HUES64 (cell line): Measurements from ENCODE around the gene BAZ2A.
A peak's percentile ranks its signal among the peaks of the same experiment; 100 is the strongest.

Experiments
- H3K27ac ChIP-seq: 2 replicates; pipeline ENCODE4 v1.7.0; 2013; ENCODE audit warnings: low read depth, low read length, inconsistent platforms
- H3K27me3 ChIP-seq: 2 replicates; pipeline ENCODE4 v1.6.1; 2013; ENCODE audit warnings: mild to moderate bottlenecking, low read length; ENCODE audit not compliant: insufficient read depth
- H3K36me3 ChIP-seq: 2 replicates; pipeline ENCODE4 v1.6.1; 2013; ENCODE audit warnings: mild to moderate bottlenecking, low read length; ENCODE audit not compliant: insufficient read depth
- H3K4me1 ChIP-seq: 2 replicates; pipeline ENCODE4 v1.6.1; 2013; ENCODE audit warnings: mild to moderate bottlenecking, low read length, moderate library complexity; ENCODE audit not compliant: insufficient read depth
- H3K4me3 ChIP-seq: 2 replicates; pipeline ENCODE4 v1.5.1; 2013; ENCODE audit warnings: mild to moderate bottlenecking, low read length, moderate library complexity
- H3K9ac ChIP-seq: 2 replicates; pipeline ENCODE4 v1.6.1; 2013; ENCODE audit warnings: mild to moderate bottlenecking, low read depth, low read length
- H3K9me3 ChIP-seq: 2 replicates; pipeline ENCODE4 v1.6.1; 2013; ENCODE audit warnings: low read depth, low read length; ENCODE audit not compliant: insufficient read depth
- WGBS: fragments of 150-250, 120-280 bp; methylation state at CpG from one replicate; pipeline ENCODE4 v1.1.7; 2013; ENCODE audit warnings: missing lambda C conversion rate; 5-methylcytosine and 5-hydroxymethylcytosine counted together

The BAZ2A gene

DNA sequence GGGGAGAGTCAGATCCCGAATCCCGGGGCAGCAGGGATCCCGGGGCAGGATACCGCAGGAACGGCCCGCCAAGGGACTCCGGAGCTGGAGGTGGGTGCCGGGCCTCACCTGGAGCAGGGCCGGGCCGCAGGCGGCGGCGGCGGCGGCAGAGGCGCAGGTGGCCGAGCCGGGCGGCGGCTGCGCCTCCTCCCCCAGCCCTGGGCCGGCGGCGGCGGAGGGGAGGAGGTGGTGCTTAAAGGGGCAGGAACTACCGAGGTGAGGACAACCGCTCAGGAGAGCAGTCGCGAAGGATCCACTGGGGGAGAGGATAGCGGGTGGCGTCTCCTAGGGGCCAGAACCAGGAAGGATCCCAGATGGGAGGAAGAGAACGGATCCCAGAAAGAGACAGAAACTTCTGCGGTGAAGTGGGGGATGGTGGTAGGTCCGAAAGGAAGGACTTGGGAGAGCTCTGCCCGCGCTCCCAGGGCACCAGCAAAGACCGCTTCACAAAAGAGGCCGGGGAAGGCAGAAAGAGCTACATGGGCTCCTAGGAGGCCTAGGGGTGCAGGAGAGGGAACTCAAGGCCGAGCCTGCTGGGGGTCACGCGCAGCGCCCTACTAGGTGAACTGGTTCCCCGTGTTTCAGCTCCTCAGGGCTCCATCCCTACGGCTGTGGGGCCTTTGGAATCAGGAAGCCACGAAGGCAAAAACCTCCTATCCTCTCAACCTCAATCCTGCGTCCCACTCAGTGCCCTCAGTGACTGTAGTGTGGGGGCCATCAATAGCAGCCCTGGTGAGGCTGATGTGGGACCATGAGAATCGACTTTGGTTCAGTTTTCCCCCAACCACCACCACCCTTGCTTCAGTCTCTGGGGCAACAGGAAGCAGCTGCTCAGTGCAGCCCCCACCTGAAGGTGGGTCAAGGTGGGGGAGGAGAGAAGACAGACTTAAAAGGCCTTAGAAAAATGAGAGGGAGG is 5.0 kb upstream of the BAZ2A start:
- peak overlapping the region; percentile 61 for H3K9ac ChIP-seq
- no peaks in the 10 kb centered on the region for H3K9me3 ChIP-seq
- peak overlapping the region; percentile 80 for H3K4me3 ChIP-seq
- H3K27me3 ChIP-seq = no peaks in the 10 kb centered on the region
- 1% methylated on average over 47 of the region's 47 CpGs for WGBS
- peak overlapping the region; percentile 76; the same call in 1 of the 2 replicates for H3K27ac ChIP-seq
- H3K4me1 ChIP-seq = peaks cover 35% of the 10 kb centered on the region
- H3K36me3 ChIP-seq = peaks cover 31% of the 10 kb centered on the region

DNA sequence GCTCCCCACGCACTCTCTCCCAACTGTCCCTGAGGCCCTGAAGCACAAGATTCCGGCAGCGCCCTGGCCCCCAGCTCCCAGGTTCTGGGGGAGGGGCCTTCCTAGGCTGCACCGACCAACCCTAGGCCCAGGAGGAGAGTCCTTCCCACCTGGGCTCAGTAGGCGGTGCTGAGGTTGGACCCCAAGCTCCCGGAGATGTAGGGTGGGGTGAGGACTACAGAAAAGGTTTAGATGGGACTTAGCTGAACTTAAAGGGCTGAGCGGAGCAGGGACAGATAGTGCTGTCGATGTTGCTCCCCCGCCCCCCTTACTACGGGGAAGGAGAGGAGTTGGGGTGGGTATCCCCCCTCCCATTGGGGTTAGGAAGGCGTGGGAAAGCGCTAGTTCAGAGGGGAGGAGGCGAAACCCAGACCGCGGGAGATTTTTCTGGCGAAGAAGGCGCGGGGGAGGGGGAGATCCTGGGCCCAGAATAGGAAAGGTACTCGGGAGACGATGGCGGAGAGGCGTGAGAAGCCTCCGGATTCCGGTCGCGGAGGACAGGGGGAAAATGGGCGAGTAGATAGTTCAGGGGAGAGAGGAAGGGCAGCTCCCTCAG is 4.2 kb upstream of the BAZ2A start:
- Histone ChIP-seq H3K9ac (peak overlapping the region; percentile 61), H3K27ac (peak overlapping the region; percentile 36; the same call in 1 of the 2 replicates), H3K4me3 (peak overlapping the region; percentile 80), H3K27me3 (no peaks in the 10 kb centered on the region), H3K4me1 (peaks cover 35% of the 10 kb centered on the region), H3K36me3 (peaks cover 23% of the 10 kb centered on the region), H3K9me3 (no peaks in the 10 kb centered on the region)
- WGBS = under 1% methylated on average over 23 of the region's 27 CpGs

DNA sequence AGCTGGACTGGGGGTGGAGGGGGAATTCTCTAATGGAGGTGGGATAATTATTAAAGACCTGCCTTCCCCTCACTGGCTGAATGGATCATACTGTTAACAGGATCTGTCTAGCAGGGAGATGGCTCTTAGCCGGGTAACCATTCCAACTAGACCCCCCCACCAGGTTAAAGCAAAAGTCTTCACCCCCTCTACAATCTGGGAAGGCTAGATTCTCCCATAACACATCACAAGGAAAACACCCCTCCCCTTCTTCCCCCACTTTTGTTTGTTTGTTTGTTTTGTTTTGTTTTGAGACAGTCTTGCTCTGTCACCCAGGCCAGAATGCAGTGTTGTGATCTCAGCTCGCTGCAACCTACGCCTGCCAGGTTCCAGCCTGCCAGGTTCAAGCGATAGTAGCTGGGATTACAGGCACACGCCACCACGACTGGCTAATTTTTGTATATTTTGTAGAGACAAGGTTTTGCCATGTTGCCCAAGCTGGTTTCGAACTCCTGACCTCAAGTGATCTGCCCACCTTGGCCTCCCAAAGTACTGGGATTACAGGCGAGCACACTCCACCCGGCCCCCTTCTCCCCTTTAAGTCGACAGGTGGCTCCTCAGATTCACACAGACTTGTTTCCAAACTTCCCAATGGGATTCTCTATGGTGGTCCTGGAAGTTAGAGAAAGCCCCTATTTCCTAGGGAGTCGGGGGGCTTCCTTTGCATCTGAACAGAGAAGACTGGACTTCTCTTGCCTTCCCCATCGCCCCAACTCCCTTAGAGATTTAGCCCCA is 3.5 kb upstream of the BAZ2A start:
- no peak overlapping the region for H3K9ac ChIP-seq
- H3K27ac ChIP-seq = peak overlapping the region; percentile 36; the same call in 1 of the 2 replicates
- H3K4me1 ChIP-seq = peaks cover 35% of the 10 kb centered on the region
- WGBS = 36% methylated on average over 12 of the region's 12 CpGs
- H3K36me3 ChIP-seq = peaks cover 16% of the 10 kb centered on the region
- H3K4me3 ChIP-seq = peak overlapping the region; percentile 80
- H3K9me3 ChIP-seq = no peaks in the 10 kb centered on the region
- H3K27me3 ChIP-seq = no peaks in the 10 kb centered on the region

DNA sequence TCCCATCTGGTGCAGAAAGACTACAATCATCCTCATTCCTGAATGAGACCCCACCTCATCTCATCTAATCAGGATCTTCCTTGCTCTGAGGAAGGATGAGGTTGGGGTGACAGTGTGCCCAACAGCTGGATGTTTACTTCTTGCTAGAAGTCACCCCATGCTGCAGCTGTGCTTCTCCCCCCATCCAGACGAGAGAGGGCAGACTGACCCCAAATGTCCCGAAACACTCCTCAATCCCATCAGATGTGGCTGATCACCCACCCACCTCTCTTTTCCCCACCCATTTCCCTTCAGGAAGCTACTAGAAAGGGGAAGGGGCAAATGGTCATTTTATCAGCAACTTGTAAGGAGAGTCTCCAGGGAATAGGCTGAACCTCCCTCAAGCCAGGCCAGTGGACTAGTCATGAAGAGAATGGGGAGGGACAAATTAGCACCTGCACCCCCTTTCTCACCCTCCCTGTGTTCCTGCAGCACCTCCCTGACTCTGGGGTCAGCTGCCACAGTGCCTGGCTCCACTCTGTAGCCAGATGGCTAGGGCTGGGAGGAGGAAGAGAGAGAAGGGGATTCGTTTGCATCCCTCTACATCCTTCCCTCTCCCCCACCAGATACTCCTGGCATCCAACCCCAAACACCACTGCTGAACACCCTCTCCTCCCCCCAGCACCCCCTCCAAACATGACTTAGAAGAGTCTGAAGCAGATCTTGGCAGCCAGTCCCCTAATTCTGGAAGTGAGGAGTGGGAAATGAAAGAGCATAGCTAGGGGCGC is 2.8 kb upstream of the BAZ2A start:
- Histone ChIP-seq H3K4me3 (peak overlapping the region; percentile 40), H3K27ac (no peak overlapping the region), H3K27me3 (no peaks in the 10 kb centered on the region), H3K4me1 (peaks cover 41% of the 10 kb centered on the region), H3K36me3 (peaks cover 8% of the 10 kb centered on the region), H3K9me3 (no peaks in the 10 kb centered on the region), H3K9ac (no peak overlapping the region)
- WGBS = 67% methylated on average over 3 of the region's 4 CpGs

DNA sequence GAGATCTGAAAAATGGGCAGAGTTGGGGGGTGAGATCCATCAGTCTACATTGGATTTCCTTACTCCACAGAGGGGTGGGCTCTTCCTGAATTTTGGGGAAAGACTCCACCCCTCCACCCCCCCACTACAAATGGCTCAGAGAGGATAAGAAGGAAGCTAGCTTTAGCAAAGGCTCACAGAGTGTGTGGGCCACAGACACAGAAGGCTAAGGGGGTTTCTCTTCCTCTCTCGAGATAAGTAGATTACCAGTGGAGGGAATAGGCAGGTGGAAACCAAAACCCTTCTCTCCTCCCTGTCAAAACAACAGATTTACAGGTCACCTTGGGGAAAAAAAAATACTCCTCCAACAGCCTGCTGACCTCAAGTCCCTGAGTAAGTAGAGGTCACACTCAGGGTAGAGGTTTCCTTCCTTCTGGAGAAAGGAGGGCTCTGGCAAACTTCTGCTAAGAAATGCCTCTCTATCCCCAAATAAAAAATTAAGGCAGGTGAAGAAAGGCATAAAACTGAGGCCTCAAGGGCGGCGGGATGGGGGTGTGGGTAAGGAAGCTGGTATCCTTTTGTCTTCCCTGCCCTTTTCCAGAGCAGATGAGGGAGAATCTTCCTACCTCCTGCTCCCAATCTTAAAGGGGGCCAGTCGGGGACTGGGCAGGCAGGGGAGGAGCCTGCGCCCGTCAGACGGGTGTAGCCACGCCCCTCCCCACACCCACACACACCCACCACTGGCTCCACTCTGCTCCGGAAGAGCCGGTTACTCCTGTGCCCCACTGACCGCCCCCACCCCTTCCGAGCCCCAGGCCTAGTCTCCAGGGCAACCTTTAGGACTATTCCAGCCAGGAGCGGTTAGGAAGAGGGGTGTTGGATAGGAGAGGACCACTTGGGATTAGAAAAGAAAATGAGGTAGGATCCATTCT is 1.9 kb upstream of the BAZ2A start:
- Histone ChIP-seq H3K36me3 (peaks cover 1% of the 10 kb centered on the region; the same call in 1 of the 2 replicates), H3K4me3 (peak overlapping the region; percentile 40), H3K27me3 (no peaks in the 10 kb centered on the region), H3K4me1 (peaks cover 41% of the 10 kb centered on the region), H3K9me3 (no peaks in the 10 kb centered on the region), H3K9ac (no peak overlapping the region), H3K27ac (peak overlapping the region; percentile 39; the same call in 1 of the 2 replicates)
- 0% methylated on average over 10 of the region's 13 CpGs for WGBS

DNA sequence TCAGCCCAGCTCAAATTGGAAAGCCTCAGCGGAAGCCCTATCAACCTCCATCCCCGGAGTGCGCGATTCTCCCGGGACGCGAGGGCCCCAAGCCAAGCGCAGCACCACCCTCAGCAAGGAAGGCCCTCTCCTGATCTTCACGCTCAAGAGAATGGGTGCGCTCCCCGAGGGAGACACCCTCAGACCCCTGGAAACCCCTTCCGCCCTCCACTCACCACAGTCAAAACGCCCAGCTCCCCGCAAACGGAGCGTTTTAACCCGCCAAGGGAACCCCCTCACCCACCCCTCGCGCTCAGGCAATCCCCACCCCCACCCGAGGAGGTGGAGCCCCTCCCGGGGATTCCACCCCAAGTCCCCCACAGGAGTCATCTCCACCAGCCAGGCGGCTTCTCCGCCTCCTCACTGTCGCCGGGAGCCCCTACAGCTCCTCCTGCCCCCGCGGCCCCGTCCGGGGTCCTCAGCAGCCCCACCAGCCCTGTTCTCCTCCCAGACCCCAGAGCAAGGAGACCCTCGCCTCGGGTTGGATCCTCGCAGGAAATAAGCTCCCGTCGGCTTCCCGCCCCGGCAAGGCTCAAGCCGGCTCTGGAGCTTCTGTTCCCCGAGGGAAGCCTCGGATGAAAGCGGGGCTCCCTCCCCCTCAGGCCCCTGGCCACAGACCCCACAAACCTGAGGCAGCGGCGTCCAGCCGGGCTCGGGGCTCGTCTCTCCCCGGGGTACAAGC is 507 bp downstream of the BAZ2A start:
- Histone ChIP-seq H3K9me3 (no peaks in the 10 kb centered on the region), H3K9ac (peak overlapping the region; percentile 80), H3K27ac (peak overlapping the region; percentile 76), H3K27me3 (no peaks in the 10 kb centered on the region), H3K4me1 (peaks cover 34% of the 10 kb centered on the region), H3K4me3 (peak overlapping the region; percentile 90), H3K36me3 (peaks cover 14% of the 10 kb centered on the region)
- under 1% methylated on average over 46 of the region's 46 CpGs for WGBS

DNA sequence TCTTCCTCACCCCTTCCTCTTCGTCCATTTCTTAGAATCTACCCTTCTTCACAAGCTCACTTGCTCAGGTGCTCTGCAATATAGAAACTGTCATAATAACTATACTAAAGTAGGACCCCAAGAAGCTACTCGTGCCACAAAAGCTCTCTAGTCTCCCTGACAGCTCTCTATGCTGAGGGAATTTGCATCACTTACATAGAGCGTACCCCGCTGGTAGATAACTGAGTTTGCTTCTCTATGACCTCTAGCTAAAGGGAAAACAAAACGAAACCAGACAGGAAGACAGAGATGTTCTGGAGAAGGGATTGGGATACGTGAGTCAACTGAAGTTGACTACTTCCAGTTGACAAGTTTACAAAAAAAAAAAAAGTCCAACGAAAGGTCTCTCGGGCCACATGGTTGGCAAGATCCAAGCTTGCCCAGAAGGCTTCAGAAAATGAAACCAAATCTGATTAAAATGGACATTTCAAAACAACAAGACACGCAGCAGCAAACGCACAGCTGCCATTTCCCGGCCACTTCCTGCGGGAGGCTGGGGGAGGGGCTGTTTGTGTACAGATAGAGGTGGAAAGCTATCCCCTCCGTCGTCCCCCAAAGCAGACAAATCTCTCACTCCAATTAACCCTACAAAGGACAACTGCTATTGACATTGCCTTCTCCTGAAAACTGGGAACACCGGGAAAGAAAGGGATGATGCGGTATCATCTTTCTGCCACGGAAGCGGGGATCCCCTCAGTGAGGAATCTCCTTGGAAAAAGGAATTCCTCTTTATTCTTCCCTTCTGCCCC is 1.3 kb downstream of the BAZ2A start:
- H3K27ac ChIP-seq = peak overlapping the region; percentile 76; the same call in 1 of the 2 replicates
- H3K4me3 ChIP-seq = peak overlapping the region; percentile 90
- peak overlapping the region; percentile 80 for H3K9ac ChIP-seq
- H3K36me3 ChIP-seq = peaks cover 14% of the 10 kb centered on the region
- H3K4me1 ChIP-seq = peaks cover 34% of the 10 kb centered on the region
- H3K27me3 ChIP-seq = no peaks in the 10 kb centered on the region
- H3K9me3 ChIP-seq = no peaks in the 10 kb centered on the region
- 3% methylated on average over 14 of the region's 18 CpGs for WGBS

DNA sequence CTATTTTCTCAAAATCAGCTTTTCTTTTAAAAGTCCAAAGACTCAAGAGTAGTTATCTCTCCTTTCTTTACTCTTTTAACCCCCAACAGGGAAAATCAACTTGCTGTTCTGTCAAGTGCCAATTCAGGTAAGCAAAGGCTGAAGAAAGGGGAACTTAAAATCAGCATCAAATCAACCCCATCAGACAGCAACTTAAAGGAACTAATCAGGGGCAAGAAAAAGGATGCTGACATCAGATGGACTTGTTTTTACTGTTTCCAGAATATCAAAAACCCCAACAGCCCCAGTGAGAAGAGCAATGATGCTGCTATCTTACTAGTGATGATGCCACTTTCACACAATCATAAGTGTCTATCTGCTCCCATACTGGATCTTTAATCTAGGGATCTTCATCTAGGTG is 3.4 kb downstream of the BAZ2A start:
- H3K27me3 ChIP-seq = no peaks in the 10 kb centered on the region
- peaks cover 15% of the 10 kb centered on the region for H3K4me1 ChIP-seq
- H3K4me3 ChIP-seq = no peak overlapping the region
- H3K9ac ChIP-seq = no peak overlapping the region
- H3K27ac ChIP-seq = no peak overlapping the region
- peaks cover 20% of the 10 kb centered on the region for H3K36me3 ChIP-seq
- H3K9me3 ChIP-seq = no peaks in the 10 kb centered on the region

DNA sequence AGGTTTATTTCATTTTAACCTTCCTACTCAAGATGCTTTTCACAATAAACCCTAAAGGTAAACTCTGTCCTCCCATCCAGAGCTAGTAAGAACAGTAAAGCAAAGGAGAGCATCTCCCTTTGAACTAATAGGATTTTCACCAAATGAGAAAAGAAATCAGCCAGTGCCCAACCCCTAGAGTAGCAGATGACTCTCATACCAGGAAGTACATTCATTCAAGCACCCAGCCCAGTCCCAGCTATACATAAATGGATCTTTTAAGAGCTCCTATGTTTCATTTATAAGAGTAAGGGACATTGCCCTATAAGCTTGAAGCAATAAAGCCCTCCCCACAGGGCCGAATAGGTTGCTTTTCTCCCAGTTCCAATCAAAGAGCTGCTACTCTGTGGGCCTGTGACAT is 7.6 kb downstream of the BAZ2A start:
- 94% methylated on average over 1 of the region's 1 CpG for WGBS
- Histone ChIP-seq H3K4me3 (no peak overlapping the region), H3K27me3 (no peaks in the 10 kb centered on the region), H3K27ac (no peak overlapping the region), H3K36me3 (peaks cover 43% of the 10 kb centered on the region), H3K9ac (no peak overlapping the region), H3K4me1 (no peaks in the 10 kb centered on the region), H3K9me3 (no peaks in the 10 kb centered on the region)
